Keratinocyte (primary cell): ENCODE results near the gene RALGAPA2. TPM values are rescaled to one million over a fixed set of nuclear protein-coding genes. Genes with fewer than 3 reads are reported as not detected.

Experiments used
- DNase-seq: peaks from one replicate; pipeline ENCODE4 v3.0.0-alpha.2; 2011; ENCODE audit warnings: low read depth, missing footprints, low spot score
- FAIRE-seq: peaks from 2 replicates; lab custom pipeline; 2011; peaks lifted over from hg19 to GRCh38; lab: Jason Lieb, UNC
- H2AFZ ChIP-seq: 2 replicates; pipeline ENCODE4 v1.6.0; 2012; ENCODE audit warnings: low read length, control low read depth, inconsistent platforms; ENCODE audit not compliant: control insufficient read depth
- H3K27ac ChIP-seq: 2 replicates; pipeline ENCODE4 v1.5.1; 2011; ENCODE audit warnings: low read length; ENCODE audit not compliant: control insufficient read depth, insufficient read depth
- H3K27me3 ChIP-seq: 3 replicates; pipeline ENCODE4 v1.6.0; 2011; ENCODE audit warnings: low read length; ENCODE audit not compliant: control insufficient read depth, insufficient read depth; ENCODE audit errors: extremely low read depth
- H3K36me3 ChIP-seq, 2 experiments: 2 replicates in 1 of 2; 3 replicates in 1 of 2; pipeline ENCODE4 v1.5.1; 2011; ENCODE audit warnings: low read length in 2 of 2, mild to moderate bottlenecking in 1 of 2; ENCODE audit not compliant: control insufficient read depth in 2 of 2, insufficient read depth in 2 of 2; ENCODE audit errors: extremely low read depth in 1 of 2
- H3K4me1 ChIP-seq: 3 replicates; pipeline ENCODE4 v1.5.1; 2011; ENCODE audit warnings: low read length; ENCODE audit not compliant: control insufficient read depth, insufficient read depth; ENCODE audit errors: extremely low read depth
- H3K4me2 ChIP-seq: 3 replicates; pipeline ENCODE4 v1.6.0; 2011; ENCODE audit warnings: low read depth, low read length; ENCODE audit not compliant: control insufficient read depth, insufficient read depth; ENCODE audit errors: extremely low read depth
- H3K4me3 ChIP-seq, 3 experiments: fragments of 200-600 bp in 1 of 3; sonication (generic) in 1 of 3; 2 replicates in 2 of 3; 3 replicates in 1 of 3; pipeline ENCODE4 v1.5.1; 2011 to 2016; ENCODE audit warnings: low read length in 3 of 3, mild to moderate bottlenecking in 3 of 3, control low read depth in 2 of 3, inconsistent platforms in 1 of 3, low read depth in 1 of 3, mixed read lengths in 1 of 3, mixed run types in 1 of 3, moderate library complexity in 1 of 3; ENCODE audit not compliant: control insufficient read depth in 2 of 3, insufficient read depth in 2 of 3; ENCODE audit errors: extremely low read depth in 1 of 3
- H3K79me2 ChIP-seq: 2 replicates; pipeline ENCODE4 v1.6.0; 2012; ENCODE audit warnings: low read length; ENCODE audit not compliant: control insufficient read depth, insufficient read depth
- H3K9ac ChIP-seq: 3 replicates; pipeline ENCODE4 v1.6.0; 2011; ENCODE audit warnings: low read length; ENCODE audit not compliant: control insufficient read depth, insufficient read depth; ENCODE audit errors: extremely low read depth
- H3K9me1 ChIP-seq: 3 replicates; pipeline ENCODE4 v1.6.0; 2011; ENCODE audit warnings: low read length; ENCODE audit not compliant: control insufficient read depth, insufficient read depth; ENCODE audit errors: extremely low read depth
- H3K9me3 ChIP-seq: 2 replicates; pipeline ENCODE4 v1.5.1; 2012; ENCODE audit warnings: low read depth, low read length; ENCODE audit not compliant: control insufficient read depth
- H4K20me1 ChIP-seq: 3 replicates; pipeline ENCODE4 v1.6.0; 2011; ENCODE audit warnings: low read length; ENCODE audit not compliant: control insufficient read depth, insufficient read depth; ENCODE audit errors: extremely low read depth
- CTCF ChIP-seq, 3 experiments: IDR thresholded peaks in 1 of 3; conservative IDR thresholded peaks in 1 of 3; optimal IDR thresholded peaks in 1 of 3; 2 replicates in 2 of 3; 3 replicates in 1 of 3; pipeline versions ENCODE3 to v1.5.1; 2011; ENCODE audit warnings: low read length in 3 of 3, mild to moderate bottlenecking in 3 of 3, moderate library complexity in 2 of 3, control low read depth in 1 of 3, inconsistent platforms in 1 of 3; ENCODE audit not compliant: insufficient read depth in 2 of 3; ENCODE audit errors: extremely low read depth in 1 of 3
- EZH2 ChIP-seq: IDR thresholded peaks from one replicate; pipeline ENCODE4 v1.6.1; 2012; ENCODE audit warnings: inconsistent platforms, mild to moderate bottlenecking, low read length, moderate library complexity
- dilution Hi-C: fragments of 300-500 bp; cut with MboI; formaldehyde crosslinking; loops from one replicate; pipeline ENCODE4 v1.7.0; 2020; ENCODE audit warnings: low sequenced_read_pairs; ENCODE audit not compliant: extremely low pct_ligation_motif_present
- polyA plus RNA-seq, 5 experiments: library from polyadenylated mRNA; depleted of rRNA in 3 of 5; stranded (reverse) in 3 of 5; stranded (forward) in 1 of 5; unstranded in 1 of 5; fragments of >200 nt; gene quantifications; 1 replicate in 1 of 5; 2 replicates in 3 of 5; 3 replicates in 1 of 5; pipeline versions ENCODE4 v1.2.1 to v1.2.3, GENCODE V29; 2011 to 2012; ENCODE audit warnings: missing spikeins in 2 of 5, low read depth in 1 of 5, low replicate concordance in 1 of 5

RALGAPA2 gene
- polyA plus RNA-seq, 1 donor (not counting 4 experiments of a cell fraction or from before 2014, with no cell fraction given) = 3.2 TPM

- Histone ChIP-seq H4K20me1 (no peaks in the 10 kb centered on the region), H3K4me2 (no peak overlapping the region), H3K27me3 (no peaks in the 10 kb centered on the region), H3K9ac (no peak overlapping the region), H2AFZ (no peak overlapping the region), H3K36me3 (no peaks in the 10 kb centered on the region), H3K4me3 (no peak overlapping the region), H3K9me3 (no peaks in the 10 kb centered on the region), H3K79me2 (no peaks in the 10 kb centered on the region), H3K27ac (no peak overlapping the region), H3K4me1 (peaks cover 3% of the 10 kb centered on the region), H3K9me1 (no peaks in the 10 kb centered on the region)
- FAIRE-seq = no peak
- dilution Hi-C loops = no loop called here
- no peak for DNase-seq
- TF ChIP-seq EZH2 (no peak), CTCF (optimal IDR thresholded peaks at IDR 0.05 in 1 of 3, IDR thresholded peaks at IDR 0.05 in 1 of 3, conservative IDR thresholded peaks at IDR 0.05 in 1 of 3; ENCODE audit: extremely low read depth in 1 of 3, insufficient read depth in 2 of 3, low read length in 3 of 3) (no peak)
Measured at GRCh38 chr20:20457392-20458126, 254.9 kb downstream of the RALGAPA2 start.

- H3K27ac ChIP-seq = no peak overlapping the region
- H3K27me3 ChIP-seq = no peaks in the 10 kb centered on the region
- H3K79me2 ChIP-seq = no peaks in the 10 kb centered on the region
- DNase-seq (no peak), FAIRE-seq (no peak)
- TF ChIP-seq CTCF (optimal IDR thresholded peaks at IDR 0.05 in 1 of 3, IDR thresholded peaks at IDR 0.05 in 1 of 3, conservative IDR thresholded peaks at IDR 0.05 in 1 of 3; ENCODE audit: extremely low read depth in 1 of 3, insufficient read depth in 2 of 3, low read length in 3 of 3) (no peak), EZH2 (no peak)
- no peaks in the 10 kb centered on the region for H4K20me1 ChIP-seq
- no peaks in the 10 kb centered on the region for H3K36me3 ChIP-seq
- no peaks in the 10 kb centered on the region for H3K9me1 ChIP-seq
- dilution Hi-C loops = no loop called here
- no peak overlapping the region for H3K4me2 ChIP-seq
- H3K4me1 ChIP-seq = peaks cover 9% of the 10 kb centered on the region
- H3K4me3 ChIP-seq = no peak overlapping the region
- no peaks in the 10 kb centered on the region for H3K9me3 ChIP-seq
- no peak overlapping the region for H3K9ac ChIP-seq
- H2AFZ ChIP-seq = no peak overlapping the region
Measured at GRCh38 chr20:20456741-20457140, 255.7 kb downstream of the RALGAPA2 start.
